ENCODE measurements around the gene EGFR.

GRCh38 chr7:55258631-55259030 is 239.8 kb downstream of the EGFR start:
- TF ChIP-seq CTCF (IDR thresholded peaks at IDR 0.05; ENCODE audit: low read depth, low read length): no peak
- TF ChIP-seq EZH2phosphoT487 (IDR thresholded peaks at IDR 0.05; ENCODE audit: low read depth): no peak
